HepG2 (cell line): Measurements from ENCODE around the gene PPIB. TPM values are rescaled to one million over a fixed set of nuclear protein-coding genes. Genes with fewer than 3 reads are reported as not detected.

Experiments
- ARNT2 ChIP-seq: sonication (generic); formaldehyde crosslinking; IDR thresholded peaks from 2 replicates; pipeline ENCODE4 v1.8.0; 2022; ENCODE audit warnings: mild to moderate bottlenecking, low read depth, missing genetic modification reagents, moderate library complexity
- EP300 ChIP-seq, 3 experiments: sonication (generic) in 1 of 3; formaldehyde crosslinking in 1 of 3; IDR thresholded peaks; 2 replicates each; pipeline versions ENCODE4 v1.5.1 to v1.6.1; 2011 to 2020; ENCODE audit warnings: low read depth in 2 of 3, low read length in 2 of 3, borderline replicate concordance in 1 of 3, improper control_type of control experiment in 1 of 3, mild to moderate bottlenecking in 1 of 3, missing genetic modification reagents in 1 of 3, moderate library complexity in 1 of 3
- FOXA3 ChIP-seq: IDR thresholded peaks from 2 replicates; pipeline ENCODE4 v1.6.1; 2016; ENCODE audit warnings: missing genetic modification reagents, missing compliant biosample characterization
- GZF1 ChIP-seq: sonication (generic); formaldehyde crosslinking; IDR thresholded peaks from 2 replicates; pipeline ENCODE4 v1.5.1; 2020; ENCODE audit warnings: mild to moderate bottlenecking, missing genetic modification reagents
- IKZF4 ChIP-seq: sonication (generic); formaldehyde crosslinking; IDR thresholded peaks from 2 replicates; pipeline ENCODE4 v1.5.1; 2020; ENCODE audit warnings: borderline replicate concordance, mild to moderate bottlenecking, low read depth, missing genetic modification reagents; ENCODE audit errors: not compliant biosample characterization
- ISX ChIP-seq: sonication (generic); formaldehyde crosslinking; conservative IDR thresholded peaks from 2 replicates; pipeline ENCODE4 v1.5.0; 2020; ENCODE audit warnings: missing genetic modification reagents
- MAFG ChIP-seq: sonication (generic); formaldehyde crosslinking; IDR thresholded peaks from 2 replicates; pipeline ENCODE4 v1.5.1; 2020; ENCODE audit warnings: mild to moderate bottlenecking, missing genetic modification reagents
- ZKSCAN5 ChIP-seq: sonication (generic); formaldehyde crosslinking; IDR thresholded peaks from 2 replicates; pipeline ENCODE4 v1.5.1; 2020; ENCODE audit warnings: mild to moderate bottlenecking, missing genetic modification reagents
- ZNF12 ChIP-seq: sonication (generic); formaldehyde crosslinking; IDR thresholded peaks from 2 replicates; pipeline ENCODE4 v1.5.0; 2020; ENCODE audit warnings: missing genetic modification reagents
- ZNF335 ChIP-seq: sonication (generic); formaldehyde crosslinking; IDR thresholded peaks from 2 replicates; pipeline ENCODE4 v1.4.0; 2020; ENCODE audit warnings: missing genetic modification reagents
- ZNF703 ChIP-seq: sonication (generic); formaldehyde crosslinking; IDR thresholded peaks from 2 replicates; pipeline ENCODE4 v1.5.1; 2020; ENCODE audit warnings: missing genetic modification reagents, mild to moderate bottlenecking, moderate library complexity, borderline replicate concordance
- polyA plus RNA-seq, 8 experiments: library from polyadenylated mRNA; depleted of rRNA in 3 of 8; stranded (reverse) in 7 of 8; unstranded in 1 of 8; fragments of >200 nt; fragmentation: Illumina TruSeq in 4 of 8; extraction: Trizol in 4 of 8; gene quantifications; 2 replicates each; pipeline versions ENCODE4 v1.2.1 to v1.2.3, GENCODE V29; 2011 to 2016; ENCODE audit warnings: low read depth in 4 of 8, missing spikeins in 1 of 8, mixed read lengths in 1 of 8; ENCODE audit not compliant: insufficient read depth in 1 of 8
- total RNA-seq, 5 experiments: library from RNA; depleted of rRNA; stranded (reverse); fragments of >200 nt; fragmentation: Illumina TruSeq; extraction: Trizol; gene quantifications; 2 replicates each; pipeline ENCODE4 v1.2.3, GENCODE V29; 2016; ENCODE audit warnings: low read depth in 1 of 5
- TF ChIP-seq, protein P1 (sequence below), 2 experiments: sonication (generic) in 1 of 2; formaldehyde crosslinking in 1 of 2; IDR thresholded peaks; 2 replicates each; pipeline versions ENCODE4 v1.4.0 to v1.6.1; 2018 to 2020; ENCODE audit warnings: missing genetic modification reagents in 2 of 2, borderline replicate concordance in 1 of 2, low read depth in 1 of 2, mild to moderate bottlenecking in 1 of 2, missing biosample characterization in 1 of 2
- TF ChIP-seq, protein P2 (sequence below): sonication (generic); formaldehyde crosslinking; IDR thresholded peaks from 2 replicates; pipeline ENCODE4 v1.5.1; 2020; ENCODE audit warnings: mild to moderate bottlenecking, missing genetic modification reagents
- TF ChIP-seq, protein P3 (sequence below): sonication (generic); formaldehyde crosslinking; IDR thresholded peaks from 2 replicates; pipeline ENCODE4 v1.9.0; 2021; ENCODE audit warnings: missing genetic modification reagents, borderline replicate concordance
- TF ChIP-seq, protein P4 (sequence below): fragments of 450-650 bp; IDR thresholded peaks from 2 replicates; pipeline ENCODE4 v1.6.1; 2017
- TF ChIP-seq, protein P5 (sequence below): sonication (generic); formaldehyde crosslinking; IDR thresholded peaks from 2 replicates; pipeline ENCODE4 v1.8.0; 2022; ENCODE audit warnings: mild to moderate bottlenecking, missing genetic modification reagents, borderline replicate concordance

The PPIB gene
- total and polyA plus RNA-seq, 2 of the 13 experiments (the other 11 are each of a cell fraction or from before 2014, with no cell fraction given), result 780 to 882 TPM

DNA sequence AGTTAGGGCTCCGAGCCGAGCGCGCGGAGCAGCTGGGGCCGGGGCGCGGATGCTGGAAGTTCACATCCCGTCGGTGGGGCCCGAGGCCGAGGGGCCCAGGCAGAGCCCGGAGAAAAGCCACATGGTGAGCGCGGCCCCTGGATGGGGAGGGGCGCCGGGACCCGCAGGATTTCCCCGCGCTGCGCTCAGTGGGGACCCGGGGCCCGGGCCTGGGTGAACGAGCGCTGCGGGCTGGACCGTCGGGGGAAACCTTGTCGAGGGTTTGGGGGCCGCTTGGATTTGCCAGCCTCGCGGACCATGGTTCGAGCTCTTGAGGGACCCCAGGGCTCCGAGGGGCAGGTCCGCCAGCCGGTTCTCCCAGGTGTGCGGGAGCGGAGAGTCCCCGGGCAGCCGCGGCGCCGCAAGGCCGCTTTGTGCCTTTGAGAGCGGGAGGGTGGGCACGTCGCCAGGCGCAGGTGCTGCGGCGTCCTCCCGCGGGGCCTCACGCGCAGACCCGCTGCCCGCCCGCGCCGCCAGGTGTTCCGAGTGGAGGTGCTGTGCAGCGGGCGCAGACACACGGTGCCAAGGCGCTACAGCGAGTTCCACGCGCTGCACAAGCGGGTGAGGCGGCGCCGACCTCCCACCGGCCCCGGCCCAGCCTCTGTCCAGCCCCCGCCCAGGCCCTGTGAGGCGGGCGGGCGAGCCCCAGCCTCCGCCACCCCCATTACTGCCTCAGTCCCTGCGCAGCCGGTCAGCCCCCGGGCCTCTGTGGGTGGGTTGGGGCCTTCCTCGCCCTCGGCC is 10.9 kb downstream of the PPIB start, which contains the start of gene SNX22 (continued):
- no peak for TF ChIP-seq ZKSCAN5
- 0 out of 2 replicates have a peak, but pooled peaks have one; percentile 21 for TF ChIP-seq MAFG (CRISPR knock-in tag)
- no peak for TF ChIP-seq ZNF12 (CRISPR knock-in tag)
- TF ChIP-seq, protein P1, sequence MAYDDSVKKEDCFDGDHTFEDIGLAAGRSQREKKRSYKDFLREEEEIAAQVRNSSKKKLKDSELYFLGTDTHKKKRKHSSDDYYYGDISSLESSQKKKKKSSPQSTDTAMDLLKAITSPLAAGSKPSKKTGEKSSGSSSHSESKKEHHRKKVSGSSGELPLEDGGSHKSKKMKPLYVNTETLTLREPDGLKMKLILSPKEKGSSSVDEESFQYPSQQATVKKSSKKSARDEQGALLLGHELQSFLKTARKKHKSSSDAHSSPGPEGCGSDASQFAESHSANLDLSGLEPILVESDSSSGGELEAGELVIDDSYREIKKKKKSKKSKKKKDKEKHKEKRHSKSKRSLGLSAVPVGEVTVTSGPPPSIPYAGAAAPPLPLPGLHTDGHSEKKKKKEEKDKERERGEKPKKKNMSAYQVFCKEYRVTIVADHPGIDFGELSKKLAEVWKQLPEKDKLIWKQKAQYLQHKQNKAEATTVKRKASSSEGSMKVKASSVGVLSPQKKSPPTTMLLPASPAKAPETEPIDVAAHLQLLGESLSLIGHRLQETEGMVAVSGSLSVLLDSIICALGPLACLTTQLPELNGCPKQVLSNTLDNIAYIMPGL (CRISPR knock-in tag; IDR thresholded peaks at IDR 0.05; ENCODE audit: borderline replicate concordance in 1 of 2, low read depth in 1 of 2), result peak in 1 of 2 experiments; percentile 15; a peak in 1 of 4 replicates
- no peak for TF ChIP-seq FOXA3 (CRISPR knock-in tag)
- TF ChIP-seq, protein P2, sequence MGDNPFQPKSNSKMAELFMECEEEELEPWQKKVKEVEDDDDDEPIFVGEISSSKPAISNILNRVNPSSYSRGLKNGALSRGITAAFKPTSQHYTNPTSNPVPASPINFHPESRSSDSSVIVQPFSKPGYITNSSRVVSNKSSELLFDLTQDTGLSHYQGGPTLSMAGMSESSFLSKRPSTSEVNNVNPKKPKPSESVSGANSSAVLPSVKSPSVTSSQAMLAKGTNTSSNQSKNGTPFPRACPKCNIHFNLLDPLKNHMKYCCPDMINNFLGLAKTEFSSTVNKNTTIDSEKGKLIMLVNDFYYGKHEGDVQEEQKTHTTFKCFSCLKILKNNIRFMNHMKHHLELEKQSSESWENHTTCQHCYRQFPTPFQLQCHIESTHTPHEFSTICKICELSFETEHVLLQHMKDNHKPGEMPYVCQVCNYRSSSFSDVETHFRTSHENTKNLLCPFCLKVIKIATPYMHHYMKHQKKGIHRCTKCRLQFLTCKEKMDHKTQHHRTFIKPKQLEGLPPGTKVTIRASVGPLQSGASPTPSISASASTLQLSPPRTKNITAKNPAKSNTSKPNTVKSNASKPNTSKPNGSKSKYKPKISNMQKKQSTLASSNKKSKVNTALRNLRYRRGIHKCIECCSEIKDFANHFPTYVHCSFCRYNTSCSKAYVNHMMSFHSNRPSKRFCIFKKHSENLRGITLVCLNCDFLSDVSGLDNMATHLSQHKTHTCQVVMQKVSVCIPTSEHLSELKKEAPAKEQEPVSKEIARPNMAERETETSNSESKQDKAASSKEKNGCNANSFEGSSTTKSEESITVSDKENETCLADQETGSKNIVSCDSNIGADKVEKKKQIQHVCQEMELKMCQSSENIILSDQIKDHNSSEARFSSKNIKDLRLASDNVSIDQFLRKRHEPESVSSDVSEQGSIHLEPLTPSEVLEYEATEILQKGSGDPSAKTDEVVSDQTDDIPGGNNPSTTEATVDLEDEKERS (CRISPR knock-in tag), result no peak
- TF ChIP-seq, protein P3, sequence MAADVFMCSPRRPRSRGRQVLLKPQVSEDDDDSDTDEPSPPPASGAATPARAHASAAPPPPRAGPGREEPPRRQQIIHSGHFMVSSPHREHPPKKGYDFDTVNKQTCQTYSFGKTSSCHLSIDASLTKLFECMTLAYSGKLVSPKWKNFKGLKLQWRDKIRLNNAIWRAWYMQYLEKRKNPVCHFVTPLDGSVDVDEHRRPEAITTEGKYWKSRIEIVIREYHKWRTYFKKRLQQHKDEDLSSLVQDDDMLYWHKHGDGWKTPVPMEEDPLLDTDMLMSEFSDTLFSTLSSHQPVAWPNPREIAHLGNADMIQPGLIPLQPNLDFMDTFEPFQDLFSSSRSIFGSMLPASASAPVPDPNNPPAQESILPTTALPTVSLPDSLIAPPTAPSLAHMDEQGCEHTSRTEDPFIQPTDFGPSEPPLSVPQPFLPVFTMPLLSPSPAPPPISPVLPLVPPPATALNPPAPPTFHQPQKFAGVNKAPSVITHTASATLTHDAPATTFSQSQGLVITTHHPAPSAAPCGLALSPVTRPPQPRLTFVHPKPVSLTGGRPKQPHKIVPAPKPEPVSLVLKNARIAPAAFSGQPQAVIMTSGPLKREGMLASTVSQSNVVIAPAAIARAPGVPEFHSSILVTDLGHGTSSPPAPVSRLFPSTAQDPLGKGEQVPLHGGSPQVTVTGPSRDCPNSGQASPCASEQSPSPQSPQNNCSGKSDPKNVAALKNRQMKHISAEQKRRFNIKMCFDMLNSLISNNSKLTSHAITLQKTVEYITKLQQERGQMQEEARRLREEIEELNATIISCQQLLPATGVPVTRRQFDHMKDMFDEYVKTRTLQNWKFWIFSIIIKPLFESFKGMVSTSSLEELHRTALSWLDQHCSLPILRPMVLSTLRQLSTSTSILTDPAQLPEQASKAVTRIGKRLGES (CRISPR knock-in tag), result 0 out of 2 replicates have a peak, but pooled peaks have one; percentile 45
- peak; percentile 54; the same call in 1 of the 2 replicates for TF ChIP-seq ARNT2 (CRISPR knock-in tag)
- peak; percentile 25; the same call in 1 of the 2 replicates for TF ChIP-seq ZNF703 (CRISPR knock-in tag)
- TF ChIP-seq GZF1 (CRISPR knock-in tag), result no peak
- no peak for TF ChIP-seq IKZF4 (CRISPR knock-in tag)
- 0 out of 2 replicates have a peak, but pooled peaks have one; percentile 6 for TF ChIP-seq ISX (CRISPR knock-in tag)
- no peak for TF ChIP-seq EP300 (IDR thresholded peaks at IDR 0.05; ENCODE audit: low read depth in 2 of 2, low read length in 2 of 2)
- no peak for TF ChIP-seq EP300 (CRISPR knock-in tag; IDR thresholded peaks at IDR 0.05; ENCODE audit: borderline replicate concordance)
- TF ChIP-seq, protein P4, sequence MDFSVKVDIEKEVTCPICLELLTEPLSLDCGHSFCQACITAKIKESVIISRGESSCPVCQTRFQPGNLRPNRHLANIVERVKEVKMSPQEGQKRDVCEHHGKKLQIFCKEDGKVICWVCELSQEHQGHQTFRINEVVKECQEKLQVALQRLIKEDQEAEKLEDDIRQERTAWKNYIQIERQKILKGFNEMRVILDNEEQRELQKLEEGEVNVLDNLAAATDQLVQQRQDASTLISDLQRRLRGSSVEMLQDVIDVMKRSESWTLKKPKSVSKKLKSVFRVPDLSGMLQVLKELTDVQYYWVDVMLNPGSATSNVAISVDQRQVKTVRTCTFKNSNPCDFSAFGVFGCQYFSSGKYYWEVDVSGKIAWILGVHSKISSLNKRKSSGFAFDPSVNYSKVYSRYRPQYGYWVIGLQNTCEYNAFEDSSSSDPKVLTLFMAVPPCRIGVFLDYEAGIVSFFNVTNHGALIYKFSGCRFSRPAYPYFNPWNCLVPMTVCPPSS, result no peak
- 0 out of 2 replicates have a peak, but pooled peaks have one; percentile 20 for TF ChIP-seq ZNF335 (CRISPR knock-in tag)
- TF ChIP-seq, protein P5, sequence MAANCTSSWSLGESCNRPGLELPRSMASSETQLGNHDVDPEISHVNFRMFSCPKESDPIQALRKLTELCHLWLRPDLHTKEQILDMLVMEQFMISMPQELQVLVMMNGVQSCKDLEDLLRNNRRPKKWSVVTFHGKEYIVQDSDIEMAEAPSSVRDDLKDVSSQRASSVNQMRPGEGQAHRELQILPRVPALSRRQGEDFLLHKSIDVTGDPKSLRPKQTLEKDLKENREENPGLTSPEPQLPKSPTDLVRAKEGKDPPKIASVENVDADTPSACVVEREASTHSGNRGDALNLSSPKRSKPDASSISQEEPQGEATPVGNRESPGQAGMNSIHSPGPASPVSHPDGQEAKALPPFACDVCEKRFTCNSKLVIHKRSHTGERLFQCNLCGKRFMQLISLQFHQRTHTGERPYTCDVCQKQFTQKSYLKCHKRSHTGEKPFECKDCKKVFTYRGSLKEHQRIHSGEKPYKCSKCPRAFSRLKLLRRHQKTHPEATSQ (CRISPR knock-in tag), result no peak
